Mesothelial cell of epicardium (in vitro differentiated cells): Measurements from ENCODE around the gene C20orf141. TPM values are rescaled to one million over a fixed set of nuclear protein-coding genes. Genes with fewer than 3 reads are reported as not detected.

Source experiments
- DNase-seq, 2 experiments: peaks; one replicate each; pipeline ENCODE4 v3.0.0; 2021; ENCODE audit warnings: low spot score in 2 of 2; ENCODE audit not compliant: unreplicated experiment in 2 of 2
- H3K27ac Mint-ChIP-seq: 2 replicates; pipeline ENCODE4 v1.8.0; 2021; ENCODE audit warnings: mixed read lengths
- H3K27me3 Mint-ChIP-seq: 2 replicates; pipeline ENCODE4 v1.8.0; 2021; ENCODE audit warnings: low read depth, mixed read lengths
- H3K36me3 Mint-ChIP-seq: 2 replicates; pipeline ENCODE4 v1.8.0; 2021; ENCODE audit warnings: mixed read lengths
- H3K4me1 Mint-ChIP-seq: 2 replicates; pipeline ENCODE4 v1.8.0; 2021; ENCODE audit warnings: mixed read lengths
- H3K4me3 Mint-ChIP-seq: 2 replicates; pipeline ENCODE4 v1.8.0; 2021; ENCODE audit warnings: mild to moderate bottlenecking, moderate library complexity, mixed read lengths
- H3K9me3 Mint-ChIP-seq: 2 replicates; pipeline ENCODE4 v1.8.0; 2021; ENCODE audit warnings: mixed read lengths
- CTCF ChIP-seq: fragments of 200-600 bp; sonication (generic); IDR thresholded peaks from one replicate; pipeline ENCODE4 v1.5.0; 2021; ENCODE audit warnings: antibody characterized with exemption; ENCODE audit not compliant: unreplicated experiment
- total RNA-seq: library from RNA; stranded (reverse); gene quantifications from 3 replicates; pipeline ENCODE4 v1.2.1, GENCODE V29; 2021

C20orf141 gene
- total RNA-seq, 1 donor from 2014 or later: not detected

GRCh38 chr20:2859330-2860121 is 44.7 kb downstream of the C20orf141 start:
- DNase-seq: no peak
- H3K4me3 Mint-ChIP-seq: no peak overlapping the region
- H3K9me3 Mint-ChIP-seq: no peaks in the 10 kb centered on the region

DNA sequence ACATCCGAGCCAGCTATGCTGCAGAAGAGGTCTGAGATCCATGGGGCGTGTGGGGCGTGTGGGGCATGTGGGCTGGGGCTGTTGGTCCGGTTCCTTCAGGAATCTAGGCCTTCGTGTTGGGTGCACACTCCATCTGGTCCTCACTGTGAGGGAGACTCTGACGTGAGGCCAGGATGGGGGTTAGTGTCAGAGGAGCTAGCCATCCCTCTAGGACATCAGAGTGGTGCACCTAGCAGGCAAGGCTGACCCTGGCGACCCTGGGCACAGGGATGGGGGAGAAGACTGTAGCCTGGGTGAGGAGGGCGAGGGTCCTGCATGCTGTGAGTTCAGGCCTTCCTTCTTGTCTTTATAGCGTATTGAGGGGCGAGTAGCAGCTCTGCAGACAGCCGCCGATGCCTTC is 49.8 kb downstream of the C20orf141 start:
- no peak for TF ChIP-seq CTCF
- no peaks in the 10 kb centered on the region for H3K27me3 Mint-ChIP-seq
- no peak for DNase-seq
- H3K4me3 Mint-ChIP-seq: no peak overlapping the region
- no peak overlapping the region for H3K27ac Mint-ChIP-seq
- peaks cover 17% of the 10 kb centered on the region for H3K36me3 Mint-ChIP-seq
- no peaks in the 10 kb centered on the region for H3K9me3 Mint-ChIP-seq
- H3K4me1 Mint-ChIP-seq: no peaks in the 10 kb centered on the region

More at GRCh38 chr20:2859330-2860121, 44.7 kb downstream of the C20orf141 start:
- peaks cover 9% of the 10 kb centered on the region for H3K36me3 Mint-ChIP-seq
- H3K27me3 Mint-ChIP-seq: no peaks in the 10 kb centered on the region
- no peaks in the 10 kb centered on the region for H3K4me1 Mint-ChIP-seq
- no peak overlapping the region for H3K27ac Mint-ChIP-seq
- TF ChIP-seq CTCF: no peak

- Mint-ChIP-seq H3K27me3 (no peaks in the 10 kb centered on the region), H3K4me1 (no peaks in the 10 kb centered on the region), H3K4me3 (no peak overlapping the region), H3K27ac (no peak overlapping the region), H3K9me3 (no peaks in the 10 kb centered on the region), H3K36me3 (peaks cover 17% of the 10 kb centered on the region)
- DNase-seq: no peak
- no peak for TF ChIP-seq CTCF
These were observed 50.3 kb downstream of the C20orf141 start for GRCh38 chr20:2865101-2865500.

Other genes with a start within 250 kb of the C20orf141 start
- 258 to 275 TPM (median 267 TPM) in 3 replicates for gene NOP56, start 162.4 kb upstream of the C20orf141 start, total RNA-seq
- gene IDH3B, start 150.8 kb upstream of the C20orf141 start, total RNA-seq: 87.9 to 93.1 TPM (median 91.6 TPM) in 3 replicates
- 65.5 to 78.8 TPM (median 66.4 TPM) in 3 replicates for gene EBF4, start 122.2 kb upstream of the C20orf141 start, total RNA-seq
- gene CPXM1, start 14.4 kb upstream of the C20orf141 start, total RNA-seq: 152 to 160 TPM (median 155 TPM) in 3 replicates
- not detected in 3 replicates for gene TMEM239, start 1.4 kb downstream of the C20orf141 start, total RNA-seq
- gene PCED1A, start 25.7 kb downstream of the C20orf141 start, total RNA-seq: 108 to 113 TPM (median 108 TPM) in 3 replicates
- gene VPS16, start 25.8 kb downstream of the C20orf141 start, total RNA-seq: 46.0 to 51.6 TPM (median 47.7 TPM) in 3 replicates
- gene PTPRA, start 58.5 kb downstream of the C20orf141 start, total RNA-seq: 62.5 to 67.0 TPM (median 65.2 TPM) in 3 replicates
- 1.6 to 2.1 TPM (median 1.9 TPM) in 3 replicates for gene GNRH2, start 228.6 kb downstream of the C20orf141 start, total RNA-seq
- 56.9 to 66.3 TPM (median 57.0 TPM) in 3 replicates for gene MRPS26, start 231.1 kb downstream of the C20orf141 start, total RNA-seq